CD4-positive, alpha-beta memory T cell (primary cell): ENCODE measurements around the gene MARK2. TPM values are rescaled to one million over a fixed set of nuclear protein-coding genes. Genes with fewer than 3 reads are reported as not detected.

ENCODE experiments used
- CTCF ChIA-PET: fragments of 350-600 bp; sonication (Branson Sonifier 250); formaldehyde crosslinking; loops from one replicate; lab custom pipeline; 2021; ENCODE audit warnings: inconsistent platforms; ENCODE audit not compliant: partially characterized antibody; lab: Charles Lee
- POLR2A ChIA-PET: fragments of 350-600 bp; sonication (Branson Sonifier 250); formaldehyde crosslinking; loops from one replicate; lab custom pipeline; 2021; ENCODE audit not compliant: partially characterized antibody; lab: Charles Lee
- DNase-seq, 5 donors: peaks; one replicate each; pipeline versions ENCODE4 v3.0.0 to v3.0.0-alpha.2; 2020 to 2022; ENCODE audit warnings: mixed read lengths in 1 of 5
- H3K27ac ChIP-seq: one replicate; pipeline ENCODE4 v1.7.0; 2013; ENCODE audit warnings: low read depth, low read length
- H3K27me3 ChIP-seq: 2 replicates; pipeline ENCODE4 v1.7.0; 2013; ENCODE audit warnings: mild to moderate bottlenecking, low read length, moderate library complexity; ENCODE audit not compliant: insufficient read depth
- H3K36me3 ChIP-seq: 2 replicates; pipeline ENCODE4 v1.7.0; 2013; ENCODE audit warnings: mild to moderate bottlenecking, low read length, moderate library complexity; ENCODE audit not compliant: insufficient read depth
- H3K4me1 ChIP-seq: 2 replicates; pipeline ENCODE4 v1.7.0; 2013; ENCODE audit warnings: mild to moderate bottlenecking, low read length, moderate library complexity; ENCODE audit not compliant: insufficient read depth
- H3K4me3 ChIP-seq, 2 donors: one replicate each; pipeline ENCODE4 v1.7.0; 2013; ENCODE audit warnings: low read length in 2 of 2, mild to moderate bottlenecking in 1 of 2
- H3K9me3 ChIP-seq, 2 donors: one replicate each; pipeline ENCODE4 v1.7.0; 2013; ENCODE audit warnings: low read length in 2 of 2, control low read depth in 1 of 2; ENCODE audit not compliant: control insufficient read depth in 1 of 2
- H3K27ac Mint-ChIP-seq, 7 donors: one replicate each; pipeline ENCODE4 v1.8.0; 2020 to 2021; ENCODE audit warnings: mixed read lengths in 7 of 7, mild to moderate bottlenecking in 6 of 7, inconsistent platforms in 3 of 7, moderate library complexity in 3 of 7
- H3K27me3 Mint-ChIP-seq, 2 donors: one replicate each; pipeline ENCODE4 v1.8.0; 2020 to 2021; ENCODE audit warnings: mixed read lengths in 2 of 2
- H3K36me3 Mint-ChIP-seq, 2 donors: one replicate each; pipeline ENCODE4 v1.8.0; 2020 to 2021; ENCODE audit warnings: mixed read lengths in 2 of 2, inconsistent platforms in 1 of 2, mild to moderate bottlenecking in 1 of 2
- H3K4me1 Mint-ChIP-seq, 4 donors: one replicate each; pipeline ENCODE4 v1.8.0; 2020 to 2021; ENCODE audit warnings: mixed read lengths in 4 of 4, mild to moderate bottlenecking in 1 of 4
- H3K4me3 Mint-ChIP-seq, 8 donors: one replicate each; pipeline ENCODE4 v1.8.0; 2020 to 2021; ENCODE audit warnings: mixed read lengths in 8 of 8, mild to moderate bottlenecking in 7 of 8, moderate library complexity in 6 of 8, inconsistent platforms in 3 of 8
- H3K9me3 Mint-ChIP-seq, 8 donors: one replicate each; pipeline ENCODE4 v1.8.0; 2020 to 2021; ENCODE audit warnings: mixed read lengths in 8 of 8, mild to moderate bottlenecking in 5 of 8, inconsistent platforms in 3 of 8, moderate library complexity in 1 of 8
- intact Hi-C: fragments of 100-400 bp; cut with micrococcal nuclease; formaldehyde crosslinking; loops from one replicate; pipeline ENCODE4 v1.15.1; 2023
- polyA plus RNA-seq, 2 donors: library from polyadenylated mRNA; unstranded; fragments of 300-500 nt; fragmentation: Illumina TruSeq; gene quantifications; one replicate each; pipeline ENCODE4 v1.2.3, GENCODE V29; 2021
- total RNA-seq, 2 experiments: library from RNA; stranded (reverse); gene quantifications; one replicate each; pipeline ENCODE4 v1.2.3, GENCODE V29; 2021

MARK2 gene
- total and polyA plus RNA-seq, 4 experiments from 2014 or later, result 25.1 to 68.0 (median 60.4) TPM

GRCh38 chr11:63916837-63917691, 78.2 kb downstream of the MARK2 start, which contains the start of gene RCOR2:
Gene RCOR2 (minus strand): TSS chr11:63917164. CDS start chr11:63916456, 708 bp downstream.
- intact Hi-C loops, result loop anchor here (2.0 kb wide), 1 partner anchor 22 kb away; the partner anchor contains the start of gene NAA40
- H3K36me3 Mint-ChIP-seq, result peaks cover 0 to 1% of the 10 kb centered on the region in 2 donors

GRCh38 chr11:63917692-63918506, 79.0 kb downstream of the MARK2 start:
- Mint-ChIP-seq H3K4me1 (peaks cover 8 to 26% (median 11%) of the 10 kb centered on the region in 4 donors), H3K9me3 (no peaks in the 10 kb centered on the region), H3K4me3 (peak overlapping the region; percentile 66 to 89 (median 76)), H3K27me3 (no peaks in the 10 kb centered on the region), H3K27ac (peak overlapping the region in 2 of 7 donors; percentile 80 to 84), H3K36me3 (no peaks in the 10 kb centered on the region)
- peak in 2 of 5 donors; percentile 35 to 67 for DNase-seq
- Histone ChIP-seq H3K36me3 (no peaks in the 10 kb centered on the region), H3K4me1 (peaks cover 28% of the 10 kb centered on the region), H3K9me3 (no peaks in the 10 kb centered on the region), H3K4me3 (peak overlapping the region; percentile 38 to 42), H3K27ac (no peak overlapping the region), H3K27me3 (no peaks in the 10 kb centered on the region)
- intact Hi-C loops, result loop anchor here (2.0 kb wide), 1 partner anchor 21 kb away; the partner anchor contains the start of gene NAA40
- POLR2A ChIA-PET, result interaction anchor here (1.0 to 3.1 kb wide), 5 partner anchors 11 to 79 kb away, joined by 3 to 21 read pairs (median 3); partner anchors contain the start of genes MARK2 and NAA40
- CTCF ChIA-PET, result interaction anchor here (1.1 to 6.2 kb wide), 4 partner anchors 8 to 81 kb away, joined by 3 to 74 read pairs (median 5); partner anchors contain the start of gene MARK2

More at GRCh38 chr11:63916837-63917691, 78.2 kb downstream of the MARK2 start, which contains the start of gene RCOR2:
- H3K4me1 Mint-ChIP-seq, result peaks cover 8 to 26% (median 12%) of the 10 kb centered on the region in 4 donors
- H3K9me3 Mint-ChIP-seq, result no peaks in the 10 kb centered on the region
- H3K4me3 Mint-ChIP-seq, result peak within 1 kb of the TSS; percentile 72 to 89 (median 80)
- Histone ChIP-seq H3K4me1 (peaks cover 28% of the 10 kb centered on the region), H3K9me3 (no peaks in the 10 kb centered on the region), H3K27me3 (no peaks in the 10 kb centered on the region), H3K36me3 (no peaks in the 10 kb centered on the region), H3K4me3 (peak within 1 kb of the TSS; percentile 42 to 45), H3K27ac (no peak within 1 kb of the TSS)
- peak; percentile 50 to 62 (median 57) for DNase-seq
- ChIA-PET CTCF (interaction anchor here (1.1 to 6.2 kb wide), 4 partner anchors 9 to 80 kb away, joined by 3 to 74 read pairs (median 5); partner anchors contain the start of gene MARK2), POLR2A (interaction anchor here (0.6 to 3.1 kb wide), 7 partner anchors 10 to 78 kb away, joined by 3 to 21 read pairs (median 3); partner anchors contain the start of genes MARK2 and NAA40)
- no peaks in the 10 kb centered on the region for H3K27me3 Mint-ChIP-seq
- H3K27ac Mint-ChIP-seq, result peak within 1 kb of the TSS in 3 of 7 donors; percentile 55 to 80 (median 70)

GRCh38 chr11:63918507-63919191, 79.7 kb downstream of the MARK2 start:
- Histone ChIP-seq H3K36me3 (no peaks in the 10 kb centered on the region), H3K27me3 (no peaks in the 10 kb centered on the region), H3K4me3 (no peak overlapping the region), H3K9me3 (no peaks in the 10 kb centered on the region), H3K4me1 (peaks cover 28% of the 10 kb centered on the region), H3K27ac (no peak overlapping the region)
- ChIA-PET POLR2A (interaction anchor here (1.1 kb wide), 1 partner anchor 43 kb away, joined by 3 read pairs; no protein-coding TSS in a partner anchor), CTCF (interaction anchor here (1.1 to 6.2 kb wide), 2 partner anchors 12 to 81 kb away, joined by 3 to 74 read pairs; partner anchors contain the start of gene MARK2)
- Mint-ChIP-seq H3K27me3 (no peaks in the 10 kb centered on the region), H3K4me1 (peaks cover 8 to 26% (median 11%) of the 10 kb centered on the region in 4 donors), H3K27ac (peak overlapping the region in 6 of 7 donors; percentile 17 to 87 (median 80)), H3K9me3 (no peaks in the 10 kb centered on the region), H3K4me3 (peak overlapping the region in 7 of 8 donors; percentile 49 to 85 (median 68)), H3K36me3 (no peaks in the 10 kb centered on the region)
- intact Hi-C loops, result no loop called here
- no peak for DNase-seq

GRCh38 chr11:63919267-63920125, 80.6 kb downstream of the MARK2 start:
- no peaks in the 10 kb centered on the region for H3K27me3 Mint-ChIP-seq
- Histone ChIP-seq H3K27ac (no peak overlapping the region), H3K27me3 (no peaks in the 10 kb centered on the region), H3K36me3 (no peaks in the 10 kb centered on the region), H3K9me3 (no peaks in the 10 kb centered on the region), H3K4me1 (peaks cover 28% of the 10 kb centered on the region), H3K4me3 (no peak overlapping the region)
- CTCF ChIA-PET, result interaction anchor here (0.9 to 6.2 kb wide), 2 partner anchors 82 to 97 kb away, joined by 3 to 74 read pairs; partner anchors contain the start of gene MARK2
- H3K27ac Mint-ChIP-seq, result peak overlapping the region in 4 of 7 donors; percentile 36 to 84 (median 56)
- peaks cover 8 to 26% (median 12%) of the 10 kb centered on the region in 4 donors for H3K4me1 Mint-ChIP-seq
- intact Hi-C loops, result no loop called here
- POLR2A ChIA-PET, result interaction anchor here (1.5 kb wide), 1 partner anchor 13 kb away, joined by 3 read pairs; no protein-coding TSS in a partner anchor
- no peaks in the 10 kb centered on the region for H3K9me3 Mint-ChIP-seq
- peak overlapping the region in 1 of 8 donors; percentile 62 for H3K4me3 Mint-ChIP-seq
- no peak for DNase-seq
- H3K36me3 Mint-ChIP-seq, result no peaks in the 10 kb centered on the region

- Histone ChIP-seq H3K36me3 (no peaks in the 10 kb centered on the region), H3K27ac (no peak overlapping the region), H3K27me3 (no peaks in the 10 kb centered on the region), H3K4me3 (no peak overlapping the region), H3K4me1 (peaks cover 24% of the 10 kb centered on the region), H3K9me3 (no peaks in the 10 kb centered on the region)
- no peaks in the 10 kb centered on the region for H3K36me3 Mint-ChIP-seq
- H3K4me1 Mint-ChIP-seq, result peaks cover 8 to 22% (median 10%) of the 10 kb centered on the region in 4 donors
- CTCF ChIA-PET, result interaction anchor here (0.9 to 6.2 kb wide), 4 partner anchors 25 to 98 kb away, joined by 3 to 74 read pairs (median 5); partner anchors contain the start of gene MARK2
- DNase-seq, result no peak
- no peaks in the 10 kb centered on the region for H3K9me3 Mint-ChIP-seq
- intact Hi-C loops, result no loop called here
- peak overlapping the region in 4 of 7 donors; percentile 35 to 70 (median 39) for H3K27ac Mint-ChIP-seq
- H3K27me3 Mint-ChIP-seq, result peaks cover 0 to 1% of the 10 kb centered on the region in 2 donors
- peak overlapping the region in 1 of 8 donors; percentile 62 for H3K4me3 Mint-ChIP-seq
- POLR2A ChIA-PET, result interaction anchor here (1.0 to 1.8 kb wide), 4 partner anchors 11 to 83 kb away, joined by 3 to 13 read pairs (median 4); no protein-coding TSS in a partner anchor
These were observed 81.4 kb downstream of the MARK2 start for GRCh38 chr11:63920126-63920938.
